Kidney (tissue), 14 donors: ENCODE data around the gene MIEN1. TPM values are rescaled to one million over a fixed set of nuclear protein-coding genes. Genes with fewer than 3 reads are reported as not detected.

Experiments
- DNase-seq, 5 donors: peaks; one replicate each; pipeline ENCODE4 v3.0.0-alpha.2; 2013 to 2020
- FAIRE-seq: peaks from 2 replicates; lab custom pipeline; 2012; peaks lifted over from hg19 to GRCh38; lab: Jason Lieb, UNC
- H3K27ac ChIP-seq, 2 donors: one replicate each; pipeline ENCODE4 v1.7.0; 2013; ENCODE audit warnings: low read depth in 2 of 2, low read length in 2 of 2, inconsistent platforms in 1 of 2
- H3K27me3 ChIP-seq: one replicate; pipeline ENCODE4 v1.7.1; 2013; ENCODE audit warnings: low read length, inconsistent platforms; ENCODE audit not compliant: control insufficient read depth, insufficient read depth
- H3K36me3 ChIP-seq, 3 donors: one replicate each; pipeline versions ENCODE4 v1.7.0 to v1.7.1; 2013; ENCODE audit warnings: low read length in 3 of 3, control low read depth in 1 of 3, inconsistent platforms in 1 of 3; ENCODE audit not compliant: insufficient read depth in 3 of 3, control insufficient read depth in 2 of 3
- H3K4me1 ChIP-seq, 3 donors: one replicate each; pipeline versions ENCODE4 v1.7.0 to v1.7.1; 2013; ENCODE audit warnings: low read length in 3 of 3, inconsistent platforms in 1 of 3, low read depth in 1 of 3; ENCODE audit not compliant: control insufficient read depth in 2 of 3, insufficient read depth in 2 of 3
- H3K4me3 ChIP-seq, 3 donors: one replicate each; pipeline versions ENCODE4 v1.7.0 to v1.8.1; 2013; ENCODE audit warnings: low read length in 3 of 3, control low read depth in 1 of 3, inconsistent platforms in 1 of 3
- H3K9ac ChIP-seq, 3 donors: one replicate each; pipeline versions ENCODE4 v1.7.0 to v1.7.1; 2013; ENCODE audit warnings: low read length in 3 of 3, control low read depth in 1 of 3, inconsistent platforms in 1 of 3
- H3K9me3 ChIP-seq, 3 donors: one replicate each; pipeline versions ENCODE4 v1.7.0 to v1.7.1; 2013; ENCODE audit warnings: low read length in 3 of 3, control low read depth in 1 of 3, inconsistent platforms in 1 of 3; ENCODE audit not compliant: control insufficient read depth in 2 of 3, insufficient read depth in 1 of 3
- CTCF ChIP-seq: IDR thresholded peaks from 3 replicates; pipeline ENCODE4 v1.5.1; 2012; ENCODE audit warnings: mild to moderate bottlenecking, moderate library complexity, borderline replicate concordance; ENCODE audit not compliant: insufficient read depth; ENCODE audit errors: extremely low read depth
- intact Hi-C: fragments of 100-400 bp; cut with DNase I; formaldehyde crosslinking; loops from one replicate; pipeline ENCODE4 v1.11.1; 2022
- polyA plus RNA-seq: library from polyadenylated mRNA; stranded (reverse); fragments of 350-450 nt; fragmentation: Illumina TruSeq; extraction: RNeasy Lipid Tissue Mini Kit (QIAGEN cat#74804); gene quantifications from one replicate; pipeline ENCODE4 v1.2.3, GENCODE V29; 2014; ENCODE audit warnings: low read depth, low replicate concordance; ENCODE audit not compliant: insufficient read depth
- total RNA-seq: library from RNA; stranded (reverse); fragmentation: NEBNext Ultra II Directional; extraction: Animal tissue kit (Norgen Biotek cat#: 25700); gene quantifications from one replicate; pipeline ENCODE4 v1.2.1, GENCODE V29; 2021
- donor health status: control.
- donor health status: control.
- donor health status: control.
- donor health status: control.
- donor health status: control.
- donor health status: DM: yes; HTN: yes; CAD: no.
- donor health status: Normal renal cell carcinoma (clear cell type).

The MIEN1 gene
- total and polyA plus RNA-seq, 2 donors from 2014 or later, result 51.6 to 186 TPM

- TF ChIP-seq CTCF, result no peak
- H3K27me3 ChIP-seq, result no peaks in the 10 kb centered on the region
- no peak overlapping the region for H3K27ac ChIP-seq
- no peak overlapping the region for H3K4me3 ChIP-seq
- no peak for DNase-seq
- peaks cover 0 to 41% (median 11%) of the 10 kb centered on the region in 3 donors for H3K36me3 ChIP-seq
- intact Hi-C loops, result no loop called here
- peaks cover 0 to 16% (median 10%) of the 10 kb centered on the region in 3 donors for H3K4me1 ChIP-seq
- no peak for FAIRE-seq
- H3K9me3 ChIP-seq, result no peaks in the 10 kb centered on the region
- H3K9ac ChIP-seq, result no peak overlapping the region
Measured at GRCh38 chr17:39746145-39746461, 15.8 kb upstream of the MIEN1 start.

DNA sequence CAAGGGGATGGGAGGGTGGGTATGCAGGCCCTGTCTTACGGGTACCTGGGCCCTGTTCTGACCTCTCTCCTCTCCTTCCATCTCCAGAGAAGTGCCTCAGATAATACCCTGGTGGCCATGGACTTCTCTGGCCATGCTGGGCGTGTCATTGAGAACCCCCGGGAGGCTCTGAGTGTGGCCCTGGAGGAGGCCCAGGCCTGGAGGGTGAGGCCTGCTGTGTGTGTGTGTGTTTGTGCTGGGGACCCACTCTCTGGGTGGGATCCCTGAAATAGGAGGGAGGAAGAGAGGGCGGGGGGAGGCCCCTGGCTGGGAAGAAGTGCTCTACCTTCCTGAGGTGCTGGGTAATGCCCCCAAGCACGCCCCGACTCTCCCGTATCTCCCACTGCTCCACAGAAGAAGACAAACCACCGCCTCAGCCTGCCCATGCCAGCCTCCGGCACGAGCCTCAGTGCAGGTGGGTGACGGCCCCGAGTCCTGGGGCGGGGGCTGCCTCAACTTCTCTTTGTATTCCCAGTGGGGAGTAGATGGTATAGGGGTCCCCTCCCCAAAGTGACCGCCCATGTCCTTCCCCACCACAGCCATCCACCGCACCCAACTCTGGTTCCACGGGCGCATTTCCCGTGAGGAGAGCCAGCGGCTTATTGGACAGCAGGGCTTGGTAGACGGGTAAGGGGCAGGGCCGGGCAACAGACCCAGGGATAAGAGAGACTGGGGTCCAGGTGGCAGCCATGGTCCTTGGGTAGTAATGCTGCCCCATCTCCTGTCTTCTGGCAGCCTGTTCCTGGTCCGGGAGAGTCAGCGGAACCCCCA, 15.2 kb upstream of the MIEN1 start:
- Histone ChIP-seq H3K27ac (no peak overlapping the region), H3K27me3 (no peaks in the 10 kb centered on the region), H3K9me3 (no peaks in the 10 kb centered on the region), H3K4me1 (peaks cover 0 to 15% (median 4%) of the 10 kb centered on the region in 3 donors), H3K4me3 (no peak overlapping the region), H3K36me3 (peaks cover 0 to 41% (median 11%) of the 10 kb centered on the region in 3 donors), H3K9ac (no peak overlapping the region)
- no peak for FAIRE-seq
- TF ChIP-seq CTCF, result no peak
- DNase-seq, result peak in 2 of 5 donors; percentile 25 to 45
- intact Hi-C loops, result no loop called here

GRCh38 chr17:39744836-39745215, 14.5 kb upstream of the MIEN1 start:
- DNase-seq, result peak in 1 of 5 donors; percentile 48
- Histone ChIP-seq H3K9me3 (no peaks in the 10 kb centered on the region), H3K4me3 (no peak overlapping the region), H3K27ac (no peak overlapping the region), H3K27me3 (no peaks in the 10 kb centered on the region), H3K9ac (no peak overlapping the region), H3K4me1 (peaks cover 0 to 8% (median 0%) of the 10 kb centered on the region in 3 donors), H3K36me3 (peaks cover 0 to 41% (median 11%) of the 10 kb centered on the region in 3 donors)
- TF ChIP-seq CTCF, result no peak
- intact Hi-C loops, result no loop called here
- no peak for FAIRE-seq
